Activated T-helper 1 cell treated with Interleukin-2 at 50 U/mL for 16 hours (primary cell): ENCODE data around the gene HSD3B2.

ENCODE experiments used
- DNase-seq: peaks from one replicate; pipeline ENCODE4 v3.0.0-alpha.2; 2020; ENCODE audit warnings: low read depth

The HSD3B2 gene

DNA sequence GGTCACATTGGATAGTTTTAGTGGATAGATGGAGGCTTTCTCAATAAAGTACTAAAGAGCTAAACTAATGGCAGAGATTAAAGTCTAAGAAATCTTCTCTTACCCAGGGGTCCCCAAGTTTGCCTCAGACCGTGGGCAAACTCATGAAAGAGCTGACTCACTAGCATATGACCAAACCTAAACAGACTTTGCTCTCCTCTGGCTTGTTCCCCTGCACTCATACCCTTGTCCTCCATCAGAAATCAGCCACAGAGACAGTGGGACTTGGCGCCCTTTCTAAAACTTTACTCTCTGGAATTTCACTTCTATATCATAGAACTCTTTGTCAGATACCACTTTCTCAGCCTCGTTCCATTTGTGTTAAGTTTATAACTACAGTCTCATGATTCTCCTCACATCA is 17.0 kb upstream of the HSD3B2 start:
- DNase-seq = no peak

DNA sequence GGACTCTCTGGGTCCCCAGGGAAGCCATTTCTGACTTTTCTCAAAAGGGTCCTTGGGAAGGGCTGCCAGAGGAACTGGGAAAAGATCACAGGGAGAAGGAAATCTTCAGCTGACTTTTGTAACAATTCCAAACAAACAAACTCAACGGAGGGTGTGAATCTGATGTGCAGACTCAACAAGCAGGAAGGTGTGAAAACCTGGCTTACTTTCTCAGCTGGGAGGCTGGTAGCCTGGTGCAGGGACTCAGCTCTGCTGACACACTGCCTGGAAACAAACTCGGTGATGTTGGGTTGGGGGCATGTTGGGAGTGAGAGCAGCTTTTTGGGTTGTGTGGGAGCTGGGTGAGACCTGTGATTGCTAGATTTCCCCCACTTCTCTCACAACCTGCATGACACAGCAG is 10.2 kb upstream of the HSD3B2 start:
- DNase-seq = no peak

DNA sequence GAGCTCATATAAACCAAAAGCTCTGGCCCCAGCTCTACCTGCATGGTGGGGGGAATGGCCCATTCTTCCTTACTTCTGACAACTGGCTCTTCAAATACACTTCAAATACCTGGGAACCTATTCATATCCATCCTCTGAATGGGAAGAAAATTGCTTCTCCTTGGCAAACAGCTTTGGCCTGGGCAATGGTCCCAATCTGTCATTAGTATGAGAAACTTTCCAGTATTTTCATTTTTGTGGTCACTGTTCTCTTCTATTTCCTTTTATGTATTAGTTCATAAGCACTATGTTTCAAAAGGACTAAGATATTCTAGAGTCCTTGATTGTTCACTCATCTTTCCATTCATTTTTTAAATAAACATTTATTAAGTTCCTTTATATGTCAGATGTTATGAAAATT is 5.2 kb upstream of the HSD3B2 start:
- DNase-seq = no peak

DNA sequence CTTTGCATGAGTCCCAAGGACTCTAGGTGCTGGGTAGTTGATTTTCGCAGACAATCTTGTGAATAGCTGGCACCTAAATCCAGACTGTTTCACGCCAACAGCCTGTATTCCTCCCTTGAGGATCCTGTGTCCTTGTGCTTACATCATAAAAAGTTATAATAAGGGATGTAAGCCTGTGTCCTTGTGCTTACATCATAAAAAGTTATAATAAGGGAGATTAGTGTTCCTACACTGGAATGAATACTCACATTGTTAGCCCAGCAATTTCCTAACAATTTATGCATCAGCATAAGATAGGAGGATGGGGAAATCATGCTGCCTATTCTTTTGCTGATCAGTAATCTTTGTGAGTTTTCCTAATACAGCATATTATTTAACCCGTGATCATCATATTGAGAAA is 4.0 kb upstream of the HSD3B2 start:
- DNase-seq = no peak

DNA sequence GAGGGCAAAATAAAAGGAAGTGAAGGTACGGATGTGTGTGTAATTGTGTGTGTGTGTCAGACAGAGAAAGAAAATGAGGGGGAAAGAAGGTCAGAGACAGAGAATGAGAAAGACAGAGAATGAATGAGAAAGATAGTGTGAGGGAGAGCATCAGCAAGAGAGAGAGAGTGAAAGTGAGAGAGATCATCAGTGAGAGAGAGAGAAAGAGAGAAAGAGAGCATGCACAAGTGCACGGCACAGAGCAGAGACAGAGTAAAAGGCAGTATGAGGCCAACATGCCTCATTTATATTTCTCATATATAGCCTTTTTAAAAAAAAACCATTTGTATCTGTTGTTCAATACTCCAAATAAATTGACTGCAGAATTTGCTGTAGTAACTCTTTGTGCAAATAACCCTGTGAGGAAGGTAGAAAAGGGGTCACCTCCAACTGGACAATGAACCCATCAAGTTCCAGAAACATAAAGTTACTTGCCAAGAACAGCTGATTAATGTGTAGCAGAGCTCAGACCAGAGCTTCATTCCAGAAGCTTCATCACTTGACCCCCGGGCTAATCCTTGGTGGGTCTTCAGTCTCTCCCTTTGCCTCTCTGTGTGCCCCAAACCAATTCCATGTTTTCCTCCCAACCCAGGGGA is 1.2 kb downstream of the HSD3B2 start:
- DNase-seq = no peak

DNA sequence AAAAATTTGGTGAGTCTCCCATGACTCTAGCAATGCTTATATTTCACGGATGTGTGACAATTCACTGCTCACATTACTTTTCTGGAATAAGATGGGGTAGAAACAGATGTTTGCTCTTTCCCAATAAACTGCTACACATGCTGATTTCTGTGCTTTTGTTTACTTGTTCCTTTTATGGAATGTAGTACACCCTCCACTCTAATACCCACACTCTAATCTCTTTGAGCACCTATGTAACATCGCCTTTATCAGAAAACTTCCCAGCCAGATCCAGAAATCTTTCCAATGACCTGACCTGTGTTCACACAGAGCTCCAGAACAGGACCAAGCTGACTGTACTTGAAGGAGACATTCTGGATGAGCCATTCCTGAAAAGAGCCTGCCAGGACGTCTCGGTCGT is 4.2 kb downstream of the HSD3B2 start:
- DNase-seq = no peak

DNA sequence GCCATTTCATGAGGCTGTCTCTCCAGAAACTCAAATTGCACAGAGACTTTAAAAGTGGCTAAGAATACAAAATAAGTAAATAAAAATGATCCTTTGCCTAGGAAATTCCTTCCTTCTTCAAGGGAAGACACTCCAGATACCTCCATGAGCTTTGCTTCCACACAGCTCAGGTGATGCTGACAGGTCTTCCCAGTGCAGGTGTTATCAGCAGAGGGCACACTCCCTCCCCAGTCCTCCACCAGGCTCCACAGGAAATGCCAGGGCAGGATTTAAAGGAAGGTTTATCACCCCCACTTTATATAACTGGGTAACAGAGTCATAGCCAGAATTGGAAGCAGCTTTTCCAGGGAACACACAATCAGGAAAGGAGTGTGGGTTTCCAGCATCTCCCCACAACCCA is 5.7 kb downstream of the HSD3B2 start:
- DNase-seq = no peak

DNA sequence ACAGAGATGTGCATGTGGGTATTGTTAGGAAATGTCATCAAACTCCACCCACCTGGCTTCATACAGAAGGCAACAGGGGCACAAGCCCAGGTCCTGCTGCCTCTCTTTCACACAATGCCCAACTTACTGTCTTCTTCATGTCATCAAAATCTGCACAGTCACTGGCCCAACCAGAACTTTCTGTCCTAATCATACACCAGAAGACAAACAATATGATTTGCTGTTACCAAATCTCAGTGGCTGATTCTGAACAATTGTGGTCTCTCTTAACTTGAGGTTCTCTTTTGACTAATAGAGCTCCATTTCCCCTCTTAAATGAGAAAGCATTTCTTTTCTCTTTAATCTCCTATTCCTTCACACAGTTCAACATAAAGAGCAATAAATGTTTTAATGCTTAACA is 7.7 kb downstream of the HSD3B2 start:
- DNase-seq = no peak

DNA sequence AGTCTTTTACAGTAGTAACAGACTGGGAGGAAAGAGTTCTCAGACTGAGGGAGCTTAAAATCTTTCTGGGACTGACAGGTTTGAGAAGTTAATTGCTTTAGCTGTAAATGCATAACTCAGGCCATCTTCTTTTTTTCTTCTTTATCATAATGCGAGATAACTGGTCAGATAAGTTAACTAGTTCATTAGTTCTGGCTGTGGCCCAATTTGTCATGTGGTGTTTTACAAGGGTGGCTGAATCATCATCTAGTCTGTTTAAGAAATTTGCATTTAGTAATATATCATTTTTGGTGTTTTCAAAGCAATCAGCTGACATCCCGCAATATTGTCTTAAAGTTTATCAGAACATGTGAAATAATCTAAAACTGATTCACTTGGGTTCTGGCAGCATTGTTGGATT is 14.0 kb downstream of the HSD3B2 start:
- no peak for DNase-seq

DNA sequence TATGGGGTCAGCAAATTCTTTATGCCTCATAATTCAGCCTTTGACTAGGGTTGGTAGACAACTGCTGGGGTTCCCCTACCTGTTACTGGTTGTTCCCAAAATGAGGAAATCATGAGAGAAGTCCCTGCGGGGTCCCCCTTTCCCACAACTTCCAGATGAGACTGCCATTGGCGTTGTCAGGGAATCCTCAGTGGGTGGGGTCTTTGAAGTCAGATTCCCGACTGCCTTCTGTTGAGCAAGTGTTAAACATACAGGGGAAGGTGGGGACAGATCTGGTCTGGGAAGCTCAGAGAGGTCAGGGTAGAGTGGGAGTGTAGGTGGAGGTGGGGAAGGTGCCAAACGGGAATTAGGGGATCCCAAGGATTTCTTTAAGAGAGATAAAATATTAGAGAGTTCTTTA is 14.7 kb downstream of the HSD3B2 start:
- DNase-seq = no peak

DNA sequence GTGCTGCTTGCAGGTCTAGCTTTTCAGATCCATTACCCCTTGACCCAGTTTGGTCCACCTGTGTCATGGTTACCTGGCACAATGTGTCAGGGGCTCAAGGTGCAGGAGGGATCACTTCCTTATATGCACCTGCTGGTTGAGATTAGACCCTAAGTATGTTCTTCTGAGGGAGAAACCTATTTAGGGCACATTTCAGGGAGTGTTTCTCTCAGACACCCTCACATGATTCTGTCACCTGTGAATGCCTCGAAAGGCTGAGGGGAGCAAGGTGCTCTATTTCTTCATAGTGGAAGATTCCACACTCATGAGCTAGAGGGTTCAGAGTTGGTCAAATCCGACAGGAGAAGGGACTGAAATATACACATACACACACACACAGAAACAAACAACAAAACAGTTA is 15.5 kb downstream of the HSD3B2 start:
- no peak for DNase-seq

DNA sequence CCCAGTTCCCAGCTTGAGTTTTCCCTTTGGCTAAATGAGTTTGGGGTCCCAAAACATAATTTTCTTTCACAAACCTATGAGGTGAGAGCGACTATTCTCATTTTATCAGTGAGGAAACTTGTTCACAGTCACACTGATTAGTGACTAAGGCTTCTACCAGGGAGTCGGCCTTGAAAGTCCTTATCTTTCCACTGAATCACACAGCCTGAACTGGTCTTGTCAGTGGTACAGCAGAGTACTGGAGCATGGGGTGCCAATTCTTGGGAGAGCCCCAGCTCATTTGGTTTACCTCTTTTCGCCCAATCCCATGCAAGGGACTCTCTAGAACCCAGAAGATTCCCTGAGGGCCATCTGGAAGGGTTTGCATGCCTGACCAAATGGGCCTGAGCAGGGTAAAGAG is 16.9 kb downstream of the HSD3B2 start:
- DNase-seq = no peak

DNA sequence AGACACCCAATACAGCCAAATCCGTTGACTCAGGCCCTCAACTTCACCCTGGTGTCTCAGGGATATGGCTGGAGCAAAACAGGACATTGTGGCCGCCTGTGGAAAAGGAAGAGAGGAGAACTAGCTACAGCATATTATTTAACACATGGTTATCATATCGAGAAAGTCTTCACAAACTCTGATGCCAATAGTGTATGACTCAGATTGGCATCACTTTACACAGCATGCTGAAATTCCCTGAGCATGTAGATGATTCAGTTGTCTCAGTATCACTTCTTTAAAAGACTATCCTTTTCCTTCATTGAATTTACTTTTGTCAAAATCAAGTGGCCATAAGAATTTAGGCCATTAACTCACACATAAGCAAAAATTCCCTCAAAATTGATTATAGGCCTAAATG is 20.1 kb downstream of the HSD3B2 start:
- no peak for DNase-seq

DNA sequence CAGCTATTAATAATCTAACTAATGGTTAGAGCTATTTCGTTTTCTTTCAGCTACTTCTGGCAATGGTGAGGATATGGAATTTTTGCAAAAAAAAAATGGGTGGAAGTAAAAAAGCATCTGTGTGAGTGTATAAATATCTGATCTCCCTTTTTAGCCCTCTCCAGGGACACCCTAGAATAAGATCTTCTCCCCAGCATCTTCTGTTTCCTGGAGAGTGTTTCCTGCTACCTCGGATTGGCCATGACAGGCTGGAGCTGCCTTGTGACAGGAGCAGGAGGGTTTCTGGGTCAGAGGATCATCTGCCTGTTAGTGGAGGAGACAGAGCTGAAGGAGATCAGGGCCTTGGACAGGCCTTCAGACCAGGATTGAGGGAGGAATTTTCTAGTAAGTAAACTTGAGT is 23.8 kb downstream of the HSD3B2 start:
- no peak for DNase-seq

DNA sequence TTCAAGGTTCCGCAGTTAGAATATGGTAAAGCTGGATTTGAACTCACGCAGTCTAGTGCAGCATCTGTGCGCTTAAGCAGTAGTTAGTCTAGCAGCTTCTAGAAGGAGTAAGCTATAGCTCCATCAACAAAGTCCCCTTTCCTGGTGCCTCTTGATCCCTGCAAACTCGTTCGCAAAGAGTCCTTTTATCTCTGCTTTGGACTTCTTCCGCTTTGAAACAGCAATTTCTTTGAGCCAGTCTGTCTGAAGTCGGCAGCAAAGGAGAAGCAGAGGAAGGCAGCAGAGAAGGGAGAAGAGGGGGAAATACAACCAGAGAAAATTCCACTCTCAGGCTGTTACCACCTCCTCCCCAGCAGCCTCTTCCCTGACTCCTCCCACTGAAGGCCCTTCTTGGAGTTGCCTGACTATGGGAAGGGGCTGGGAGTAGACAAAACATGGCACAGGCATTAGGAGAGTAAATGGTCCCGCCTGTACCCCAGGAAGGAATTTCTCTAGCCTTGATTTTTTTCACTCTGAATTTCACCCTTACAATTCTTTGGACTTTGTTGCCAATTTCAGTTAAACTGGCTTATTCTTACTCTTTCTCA is 25.9 kb downstream of the HSD3B2 start:
- no peak for DNase-seq

DNA sequence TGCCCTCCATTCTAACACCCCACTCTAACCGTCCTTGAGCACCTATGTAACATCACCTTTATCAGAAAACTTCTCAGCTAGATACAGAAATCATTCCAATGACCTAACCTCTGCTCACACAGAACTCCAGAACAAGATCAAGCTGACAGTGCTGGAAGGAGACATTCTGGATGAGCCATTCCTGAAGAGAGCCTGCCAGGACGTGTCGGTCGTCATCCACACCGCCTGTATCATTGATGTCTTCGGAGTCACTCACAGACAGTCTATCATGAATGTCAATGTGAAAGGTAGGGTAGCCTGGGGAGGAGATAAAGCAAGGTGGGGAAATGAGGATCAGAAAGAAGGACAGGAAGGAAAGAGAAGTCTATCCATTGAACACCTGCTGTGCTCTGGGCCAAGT is 27.8 kb downstream of the HSD3B2 start:
- no peak for DNase-seq

DNA sequence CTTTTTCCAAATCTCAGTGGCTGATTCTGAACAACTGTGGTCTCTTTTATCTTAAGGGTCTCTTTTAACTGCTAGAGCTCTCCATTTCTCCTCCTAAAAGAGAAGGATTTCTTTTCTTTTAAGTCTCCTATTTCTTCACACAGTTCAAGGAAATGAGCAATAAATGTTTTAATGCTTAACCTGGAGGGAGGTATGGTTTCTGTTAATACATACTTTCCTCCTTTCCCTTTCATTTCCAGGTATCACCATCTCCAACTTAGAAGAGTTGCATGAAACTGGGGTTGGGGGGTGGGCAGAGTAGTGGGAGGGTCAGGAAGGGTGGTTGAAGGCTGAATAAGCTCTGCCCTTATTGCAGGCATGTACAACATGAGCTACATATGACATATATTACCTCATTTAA is 31.4 kb downstream of the HSD3B2 start:
- no peak for DNase-seq

DNA sequence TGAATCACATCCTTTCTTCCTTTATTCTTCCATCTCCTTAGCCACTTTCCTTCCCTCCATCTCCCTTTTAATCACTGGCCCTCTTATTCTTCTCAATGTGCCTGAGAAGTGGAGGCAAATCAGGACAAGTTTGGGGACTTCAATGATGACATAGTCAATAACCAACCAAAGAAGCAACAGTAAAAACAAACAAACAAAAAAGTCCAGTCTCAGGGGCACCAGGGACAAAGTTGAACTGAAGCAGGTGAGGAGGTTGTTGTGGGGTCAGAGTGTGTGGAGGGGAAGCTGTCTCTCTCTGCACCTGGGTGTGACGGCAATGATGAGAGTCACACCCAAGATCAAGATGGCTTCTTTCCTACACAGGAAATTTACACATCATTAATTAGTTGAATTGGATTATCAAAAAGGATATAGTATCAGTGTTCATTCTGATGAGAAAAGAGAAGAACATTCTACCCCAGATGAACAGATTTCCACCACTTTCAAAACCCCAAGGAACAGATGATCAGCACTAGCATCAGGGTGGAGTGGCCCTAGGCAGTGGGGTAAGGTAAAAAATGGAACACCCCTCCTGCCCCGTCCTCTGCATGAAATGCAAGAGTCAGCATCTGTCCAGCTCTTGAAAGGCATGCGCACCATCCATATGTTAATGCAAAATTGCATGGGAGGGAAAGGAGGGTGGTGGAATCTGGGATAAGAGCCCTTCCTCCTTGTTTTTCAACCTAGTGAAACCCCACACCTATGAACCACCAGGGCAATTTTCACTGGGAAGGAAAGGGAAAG is 32.6 kb downstream of the HSD3B2 start:
- DNase-seq = no peak

DNA sequence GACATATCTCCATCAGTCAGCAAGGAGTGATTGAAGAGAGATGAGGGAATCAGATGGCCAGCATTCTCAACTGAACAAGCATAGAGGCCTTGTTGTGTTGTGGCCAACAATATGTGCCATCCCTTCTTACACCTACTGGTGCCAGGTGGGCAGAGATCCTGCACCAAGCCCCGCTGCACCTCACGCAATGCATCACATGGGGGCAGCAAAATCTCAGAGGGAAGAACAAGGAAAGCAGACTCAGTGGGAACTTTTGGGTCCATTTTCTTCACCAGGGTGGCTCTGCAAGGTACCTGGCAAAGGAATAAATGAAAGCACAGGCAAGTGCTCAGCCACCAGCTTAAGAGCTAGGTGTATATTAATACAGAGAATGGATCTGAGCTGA is 33.2 kb downstream of the HSD3B2 start:
- no peak for DNase-seq

DNA sequence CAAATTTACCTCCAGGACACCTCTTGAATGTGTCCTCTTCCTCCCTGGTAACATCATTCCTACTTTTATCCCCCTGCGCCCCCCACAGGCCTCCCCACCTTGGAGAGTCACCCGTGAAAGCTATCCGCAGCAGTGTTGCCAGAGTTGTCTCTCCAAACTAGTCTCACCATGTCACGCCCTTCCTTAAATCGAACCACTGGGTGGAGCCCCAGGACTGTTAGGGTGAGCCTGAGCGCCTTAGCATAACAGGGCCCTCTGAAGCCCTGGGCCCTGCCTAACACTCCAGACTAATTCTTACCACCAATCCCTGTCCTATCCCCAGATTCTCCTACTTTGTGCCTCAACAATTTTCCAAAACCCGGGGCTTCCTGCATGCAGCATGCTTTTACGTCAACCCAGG is 35.0 kb downstream of the HSD3B2 start:
- DNase-seq = no peak

DNA sequence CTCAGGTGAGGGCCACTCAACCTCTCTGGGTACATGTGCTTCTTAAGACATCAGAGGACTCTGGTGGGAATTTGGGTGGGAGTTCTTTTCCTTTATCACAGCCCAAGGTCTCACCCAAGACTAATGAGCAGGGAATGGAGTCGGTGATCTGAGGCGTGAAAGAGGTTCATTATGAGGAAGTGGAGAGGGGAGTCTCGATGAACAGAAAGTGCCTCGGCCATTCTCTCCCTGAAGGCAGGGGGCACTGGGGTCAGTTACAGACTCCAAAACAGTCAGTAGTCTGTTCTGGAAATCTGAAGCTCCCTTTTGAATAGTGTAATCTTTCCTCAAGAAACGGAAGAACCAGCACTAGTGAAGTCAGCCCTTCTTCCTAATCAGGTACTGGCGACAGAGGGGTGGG is 36.2 kb downstream of the HSD3B2 start:
- no peak for DNase-seq

DNA sequence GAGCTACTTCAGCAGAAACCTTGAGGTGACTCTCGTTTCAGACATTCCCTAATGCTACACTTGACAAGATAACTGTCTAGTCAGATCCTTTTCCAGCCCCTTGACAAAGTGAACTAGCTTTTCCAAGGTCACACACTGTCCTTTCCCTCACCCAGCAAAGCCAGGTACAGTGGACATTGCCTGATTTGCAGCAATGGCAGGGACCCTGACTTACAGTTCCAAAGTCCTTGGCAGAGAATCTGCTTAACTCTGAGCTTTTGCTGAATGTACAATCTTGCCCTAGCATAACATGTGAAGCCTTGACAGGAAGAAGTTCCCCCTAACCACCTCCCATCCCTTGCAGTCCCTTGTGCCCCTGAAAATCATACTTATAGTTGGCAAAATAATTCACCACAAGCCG is 37.1 kb downstream of the HSD3B2 start:
- no peak for DNase-seq

DNA sequence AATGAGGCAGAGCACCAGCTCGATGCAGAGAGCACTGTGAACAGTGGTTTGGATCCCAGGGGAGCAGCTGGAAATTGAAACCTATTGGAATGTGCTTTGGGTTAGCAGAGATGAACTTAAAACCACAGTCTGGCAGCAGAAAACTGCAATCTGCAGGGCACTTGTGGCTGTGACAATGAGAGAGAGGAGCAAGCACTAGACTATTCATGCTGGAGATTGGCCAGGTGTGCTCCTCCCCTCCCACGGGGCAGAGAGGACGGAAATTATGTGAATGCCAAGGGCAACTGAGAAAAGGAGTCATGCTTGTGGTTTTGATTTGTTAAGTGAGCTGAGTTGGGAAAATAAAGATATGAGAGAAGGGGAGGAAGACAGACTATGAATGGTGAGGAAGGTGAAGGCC is 38.1 kb downstream of the HSD3B2 start:
- no peak for DNase-seq

DNA sequence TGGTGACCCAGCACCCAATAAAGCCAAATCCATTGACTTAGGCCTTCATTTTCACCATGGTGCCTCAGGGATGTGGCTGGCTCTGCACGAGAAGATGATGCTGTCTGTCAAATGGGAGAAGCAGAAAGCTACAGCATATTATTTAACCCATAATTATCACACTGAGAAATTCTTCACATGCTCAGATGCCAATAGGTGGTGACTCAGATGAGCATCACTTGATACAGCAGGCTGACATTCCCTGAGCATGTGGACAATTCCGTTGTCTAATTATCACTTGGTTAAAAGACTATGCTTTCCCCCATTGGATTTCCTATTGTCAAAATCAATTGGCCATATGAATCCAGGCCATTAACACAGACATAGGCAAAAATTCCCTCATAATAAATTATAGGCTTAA is 48.0 kb downstream of the HSD3B2 start:
- no peak for DNase-seq
